Measurements from ENCODE around the gene TIMM50. TPM values are rescaled to one million over a fixed set of nuclear protein-coding genes. Genes with fewer than 3 reads are reported as not detected.

The TIMM50 gene
- polyA plus RNA-seq, 1 of the 3 experiments (the other 2 are of a cell fraction): 98.1 TPM

DNA sequence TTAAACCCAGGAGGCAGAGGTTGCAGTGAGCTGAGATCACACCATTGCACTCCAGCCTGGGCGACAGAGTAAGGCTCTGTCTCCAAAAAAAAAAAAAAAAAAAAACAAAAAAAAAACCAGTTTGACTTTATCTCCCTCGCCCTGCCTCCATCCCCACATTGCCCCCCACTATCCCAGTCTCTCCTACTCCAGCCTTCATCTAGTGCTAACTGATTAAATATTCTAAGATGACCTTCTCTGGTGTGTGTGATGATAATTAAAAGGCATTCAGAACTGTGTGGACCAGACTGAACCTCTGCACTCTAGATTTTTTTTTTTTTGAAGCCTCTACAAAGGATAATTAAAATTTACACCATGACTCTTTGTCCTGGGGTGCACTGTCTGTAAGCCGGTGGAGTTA lies 12.2 kb downstream of the TIMM50 start:
- Histone ChIP-seq H3K9ac (no peak overlapping the region), H3K9me2 (no peaks in the 10 kb centered on the region), H3K9me3 (no peaks in the 10 kb centered on the region), H3F3A (replicated peaks; ENCODE audit: insufficient read depth) (peaks cover 3% of the 10 kb centered on the region), H3K4me1 (ENCODE audit: control insufficient read depth in 1 of 2, insufficient read depth in 2 of 2, low read depth in 1 of 2, low read length in 1 of 2) (no peaks in the 10 kb centered on the region; a peak in 1 of 4 replicates), H3K27me3 (ENCODE audit: insufficient read depth) (no peaks in the 10 kb centered on the region; the same call in 1 of the 2 replicates), H3K36me3 (replicated peaks in 1 of 2; ENCODE audit: control insufficient read depth in 1 of 2, insufficient read depth in 2 of 2, low read length in 1 of 2) (peaks cover 4 to 21% of the 10 kb centered on the region in 2 experiments), H3K4me2 (no peak overlapping the region), H4K20me1 (ENCODE audit: insufficient read depth) (no peaks in the 10 kb centered on the region), H2AFZ (ENCODE audit: low read depth) (no peak overlapping the region), H3K4me3 (ENCODE audit: low read depth in 2 of 2, low read length in 1 of 2) (no peak overlapping the region), H3K79me2 (ENCODE audit: insufficient read depth) (no peaks in the 10 kb centered on the region), H3K27ac (ENCODE audit: low read depth in 2 of 2, low read length in 1 of 2) (no peak overlapping the region)
- TF ChIP-seq NRF1 (IDR thresholded peaks at IDR 0.05; ENCODE audit: low read depth, low read length): no peak
- TF ChIP-seq ZBTB33 (IDR thresholded peaks at IDR 0.05; ENCODE audit: borderline replicate concordance, low read depth): no peak
- TF ChIP-seq, protein P1, sequence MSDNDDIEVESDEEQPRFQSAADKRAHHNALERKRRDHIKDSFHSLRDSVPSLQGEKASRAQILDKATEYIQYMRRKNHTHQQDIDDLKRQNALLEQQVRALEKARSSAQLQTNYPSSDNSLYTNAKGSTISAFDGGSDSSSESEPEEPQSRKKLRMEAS (IDR thresholded peaks at IDR 0.05; ENCODE audit: low read depth): no peak
- TF ChIP-seq EZH2phosphoT487 (IDR thresholded peaks at IDR 0.05; ENCODE audit: borderline replicate concordance, low read depth): no peak
- TF ChIP-seq USF1 (IDR thresholded peaks at IDR 0.05; ENCODE audit: borderline replicate concordance, low read depth): no peak
- POLR2A ChIA-PET: no interaction called here
- 92% methylated on average over 3 of the region's 3 CpGs for WGBS (ENCODE audit: low lambda C conversion rate)
- CTCF ChIA-PET: no interaction called here
- no peak for DNase-seq

DNA sequence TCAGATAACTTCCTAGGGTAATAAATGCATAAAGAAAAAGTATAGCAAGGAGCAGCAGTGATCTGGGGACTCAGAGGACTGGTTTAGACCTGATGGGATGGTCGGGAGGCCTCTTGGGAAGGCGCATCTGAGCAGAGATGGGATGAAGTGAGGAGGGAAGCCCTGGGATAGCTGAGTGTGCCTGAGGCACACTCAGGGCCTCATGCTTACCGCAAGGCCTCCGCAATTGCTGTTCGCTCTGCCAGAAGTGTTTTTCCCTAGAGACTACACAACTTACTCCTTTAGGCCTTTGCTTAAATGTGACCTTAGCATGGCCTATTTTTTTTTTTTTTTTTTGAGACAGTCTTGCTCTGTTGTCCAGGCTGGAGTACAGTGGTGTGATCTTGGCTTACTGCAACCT lies 14.0 kb downstream of the TIMM50 start:
- ChIA-PET POLR2A (no interaction called here), CTCF (interaction anchor here (1.6 kb wide), 1 partner anchor 38 kb away, joined by 7 read pairs; the partner anchor contains the start of gene EID2B)
- Histone ChIP-seq H3K79me2 (ENCODE audit: insufficient read depth) (no peaks in the 10 kb centered on the region), H3K27me3 (ENCODE audit: insufficient read depth) (no peaks in the 10 kb centered on the region; the same call in 1 of the 2 replicates), H3F3A (replicated peaks; ENCODE audit: insufficient read depth) (peaks cover 3% of the 10 kb centered on the region), H3K9ac (no peak overlapping the region), H3K4me1 (ENCODE audit: control insufficient read depth in 1 of 2, insufficient read depth in 2 of 2, low read depth in 1 of 2, low read length in 1 of 2) (peaks cover 0 to 9% of the 10 kb centered on the region in 2 experiments; a peak in 1 of 4 replicates), H3K9me2 (no peaks in the 10 kb centered on the region), H3K9me3 (no peaks in the 10 kb centered on the region), H3K4me2 (no peak overlapping the region), H3K4me3 (ENCODE audit: low read depth in 2 of 2, low read length in 1 of 2) (no peak overlapping the region), H4K20me1 (ENCODE audit: insufficient read depth) (no peaks in the 10 kb centered on the region), H3K27ac (ENCODE audit: low read depth in 2 of 2, low read length in 1 of 2) (no peak overlapping the region), H3K36me3 (replicated peaks in 1 of 2; ENCODE audit: control insufficient read depth in 1 of 2, insufficient read depth in 2 of 2, low read length in 1 of 2) (peaks cover 4% of the 10 kb centered on the region in 2 experiments), H2AFZ (ENCODE audit: low read depth) (no peak overlapping the region)
- DNase-seq: no peak
- WGBS (ENCODE audit: low lambda C conversion rate): 93% methylated on average over 5 of the region's 5 CpGs
- TF ChIP-seq CTCF (IDR thresholded peaks at IDR 0.05): no peak
- TF ChIP-seq RAD21 (IDR thresholded peaks at IDR 0.05; ENCODE audit: low read length): no peak
- TF ChIP-seq, protein P1 (IDR thresholded peaks at IDR 0.05; ENCODE audit: low read depth): no peak
- TF ChIP-seq GATA2 (CRISPR knock-in tag; IDR thresholded peaks at IDR 0.05): no peak
- no peak for TF ChIP-seq YY1 (IDR thresholded peaks at IDR 0.05; ENCODE audit: low read depth)
- TF ChIP-seq POLR2AphosphoS5 (IDR thresholded peaks at IDR 0.05; ENCODE audit: low read depth, low read length): no peak
- no peak for TF ChIP-seq TAF1 (IDR thresholded peaks at IDR 0.05; ENCODE audit: borderline replicate concordance, low read depth, low read length)
- TF ChIP-seq, protein P2, sequence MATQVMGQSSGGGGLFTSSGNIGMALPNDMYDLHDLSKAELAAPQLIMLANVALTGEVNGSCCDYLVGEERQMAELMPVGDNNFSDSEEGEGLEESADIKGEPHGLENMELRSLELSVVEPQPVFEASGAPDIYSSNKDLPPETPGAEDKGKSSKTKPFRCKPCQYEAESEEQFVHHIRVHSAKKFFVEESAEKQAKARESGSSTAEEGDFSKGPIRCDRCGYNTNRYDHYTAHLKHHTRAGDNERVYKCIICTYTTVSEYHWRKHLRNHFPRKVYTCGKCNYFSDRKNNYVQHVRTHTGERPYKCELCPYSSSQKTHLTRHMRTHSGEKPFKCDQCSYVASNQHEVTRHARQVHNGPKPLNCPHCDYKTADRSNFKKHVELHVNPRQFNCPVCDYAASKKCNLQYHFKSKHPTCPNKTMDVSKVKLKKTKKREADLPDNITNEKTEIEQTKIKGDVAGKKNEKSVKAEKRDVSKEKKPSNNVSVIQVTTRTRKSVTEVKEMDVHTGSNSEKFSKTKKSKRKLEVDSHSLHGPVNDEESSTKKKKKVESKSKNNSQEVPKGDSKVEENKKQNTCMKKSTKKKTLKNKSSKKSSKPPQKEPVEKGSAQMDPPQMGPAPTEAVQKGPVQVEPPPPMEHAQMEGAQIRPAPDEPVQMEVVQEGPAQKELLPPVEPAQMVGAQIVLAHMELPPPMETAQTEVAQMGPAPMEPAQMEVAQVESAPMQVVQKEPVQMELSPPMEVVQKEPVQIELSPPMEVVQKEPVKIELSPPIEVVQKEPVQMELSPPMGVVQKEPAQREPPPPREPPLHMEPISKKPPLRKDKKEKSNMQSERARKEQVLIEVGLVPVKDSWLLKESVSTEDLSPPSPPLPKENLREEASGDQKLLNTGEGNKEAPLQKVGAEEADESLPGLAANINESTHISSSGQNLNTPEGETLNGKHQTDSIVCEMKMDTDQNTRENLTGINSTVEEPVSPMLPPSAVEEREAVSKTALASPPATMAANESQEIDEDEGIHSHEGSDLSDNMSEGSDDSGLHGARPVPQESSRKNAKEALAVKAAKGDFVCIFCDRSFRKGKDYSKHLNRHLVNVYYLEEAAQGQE (IDR thresholded peaks at IDR 0.05; ENCODE audit: low read depth, low read length): no peak
- no peak for TF ChIP-seq MXI1 (IDR thresholded peaks at IDR 0.05; ENCODE audit: low read depth, low read length)
- TF ChIP-seq, protein P3, sequence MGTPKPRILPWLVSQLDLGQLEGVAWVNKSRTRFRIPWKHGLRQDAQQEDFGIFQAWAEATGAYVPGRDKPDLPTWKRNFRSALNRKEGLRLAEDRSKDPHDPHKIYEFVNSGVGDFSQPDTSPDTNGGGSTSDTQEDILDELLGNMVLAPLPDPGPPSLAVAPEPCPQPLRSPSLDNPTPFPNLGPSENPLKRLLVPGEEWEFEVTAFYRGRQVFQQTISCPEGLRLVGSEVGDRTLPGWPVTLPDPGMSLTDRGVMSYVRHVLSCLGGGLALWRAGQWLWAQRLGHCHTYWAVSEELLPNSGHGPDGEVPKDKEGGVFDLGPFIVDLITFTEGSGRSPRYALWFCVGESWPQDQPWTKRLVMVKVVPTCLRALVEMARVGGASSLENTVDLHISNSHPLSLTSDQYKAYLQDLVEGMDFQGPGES (IDR thresholded peaks at IDR 0.05; ENCODE audit: low read depth, low read length): no peak
- no peak for TF ChIP-seq USF1 (IDR thresholded peaks at IDR 0.05; ENCODE audit: borderline replicate concordance, low read depth)
- TF ChIP-seq EZH2phosphoT487 (IDR thresholded peaks at IDR 0.05; ENCODE audit: borderline replicate concordance, low read depth): no peak
